HG02798 (cell line): ENCODE data around the gene BRI3BP.
"Not testable (repeated sequence)": the region's sequence is repeated elsewhere in the genome, so short reads cannot be mapped to it uniquely, and the experiment has no call there.

ENCODE experiments used
- ATAC-seq: cut with Tn5 transposase; IDR thresholded peaks from one replicate; pipeline ENCODE4 v1.9.1; 2021; ENCODE audit warnings: mild to moderate bottlenecking; ENCODE audit not compliant: unreplicated experiment, poor library complexity

BRI3BP gene

DNA sequence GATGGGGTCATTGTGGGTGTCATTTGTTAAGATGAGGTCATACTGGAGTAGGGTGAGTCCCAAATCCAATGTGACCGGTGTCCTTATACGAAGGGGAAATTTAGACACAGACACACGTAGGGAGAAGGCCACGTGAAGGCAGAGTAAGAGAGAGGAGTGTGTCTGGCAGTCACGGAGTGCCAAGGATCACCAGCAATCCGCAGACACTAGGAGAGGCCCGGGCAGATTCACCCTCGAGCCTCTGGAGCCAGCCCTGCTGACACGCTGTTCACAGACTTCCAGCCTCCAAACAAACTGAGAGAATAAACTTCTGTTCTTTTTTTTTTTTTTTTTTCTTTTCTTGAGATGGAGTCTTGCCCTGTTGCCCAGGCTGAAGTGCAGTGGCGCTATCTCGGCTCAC lies 24.9 kb downstream of the BRI3BP start:
- no peak for ATAC-seq

- ATAC-seq: no peak
These were observed 27.7 kb downstream of the BRI3BP start for GRCh38 chr12:125021096-125021495.

DNA sequence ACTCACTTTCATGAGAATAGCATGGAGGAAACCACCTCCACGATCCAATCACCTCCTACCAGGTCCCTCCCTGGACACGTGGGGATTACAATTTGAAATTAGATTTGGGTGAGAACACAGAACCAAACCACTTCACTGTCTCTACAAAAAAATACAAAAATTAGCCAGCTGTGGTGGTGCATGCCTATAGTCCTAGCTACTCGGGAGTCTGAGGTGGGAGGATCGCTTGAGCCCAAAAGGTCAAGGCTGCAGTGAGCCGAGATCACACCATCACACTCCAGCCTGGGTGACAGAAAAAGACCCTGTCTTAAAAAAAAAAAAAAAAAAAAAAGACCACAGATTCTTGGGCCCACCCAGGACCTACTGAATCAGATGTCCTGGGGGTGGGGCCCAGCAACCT lies 28.3 kb downstream of the BRI3BP start:
- ATAC-seq: no peak

GRCh38 chr12:125023065-125023464 lies 29.6 kb downstream of the BRI3BP start:
- no peak for ATAC-seq

DNA sequence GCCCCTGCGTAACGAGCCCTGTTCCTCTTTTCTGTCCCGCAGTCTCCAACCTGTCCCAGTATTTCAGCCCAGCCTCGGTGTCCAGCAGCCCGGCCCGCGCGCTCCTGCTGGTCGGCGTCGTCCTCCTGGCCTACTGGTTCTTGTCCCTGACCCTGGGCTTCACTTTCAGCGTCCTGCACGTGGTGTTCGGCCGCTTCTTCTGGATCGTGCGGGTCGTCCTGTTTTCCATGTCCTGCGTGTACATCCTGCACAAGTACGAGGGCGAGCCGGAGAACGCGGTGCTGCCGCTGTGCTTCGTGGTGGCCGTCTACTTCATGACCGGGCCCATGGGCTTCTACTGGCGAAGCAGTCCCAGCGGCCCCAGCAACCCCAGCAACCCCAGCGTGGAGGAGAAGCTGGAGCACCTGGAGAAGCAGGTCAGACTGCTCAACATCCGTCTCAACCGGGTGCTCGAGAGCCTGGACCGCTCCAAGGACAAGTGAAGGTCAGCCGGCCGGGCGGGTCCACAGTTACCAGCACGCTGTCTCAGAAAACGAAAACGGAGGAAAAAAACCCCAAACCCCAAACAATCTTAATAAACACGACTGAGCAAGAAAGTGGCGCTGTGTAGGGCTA lies 31.6 kb downstream of the BRI3BP start:
- no peak for ATAC-seq

- ATAC-seq: no peak
These were observed 32.3 kb downstream of the BRI3BP start for GRCh38 chr12:125025606-125026235.

GRCh38 chr12:125028106-125028505 lies 34.7 kb downstream of the BRI3BP start:
- no peak for ATAC-seq

DNA sequence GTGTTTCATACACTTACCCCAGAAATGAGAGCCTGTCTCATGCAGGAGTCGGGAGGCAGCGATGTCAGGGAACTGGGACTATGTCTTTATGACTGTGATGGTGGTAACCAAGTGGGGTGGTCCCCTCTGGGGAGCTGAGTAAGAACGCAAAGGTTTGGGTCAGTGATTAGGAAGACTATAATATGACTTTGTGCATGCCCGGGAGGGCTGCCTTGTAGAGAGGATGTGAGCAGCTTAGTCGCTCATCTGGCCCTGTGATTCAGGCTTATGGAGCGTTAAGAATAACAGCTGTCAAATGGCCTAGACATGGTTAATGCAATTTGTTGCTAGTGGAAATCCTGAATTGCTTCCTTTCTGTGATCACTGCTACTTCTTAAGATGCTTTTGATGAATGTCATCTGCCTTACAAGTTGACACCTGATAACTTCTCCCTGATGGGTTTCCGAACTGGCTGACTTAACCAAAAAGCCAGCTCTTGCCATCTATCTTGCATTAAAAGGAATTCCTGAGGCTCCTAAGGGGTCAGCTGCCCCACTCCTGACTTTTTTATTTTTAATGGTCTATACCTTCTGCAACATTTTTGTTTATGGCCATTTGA lies 36.4 kb downstream of the BRI3BP start:
- ATAC-seq: no peak

DNA sequence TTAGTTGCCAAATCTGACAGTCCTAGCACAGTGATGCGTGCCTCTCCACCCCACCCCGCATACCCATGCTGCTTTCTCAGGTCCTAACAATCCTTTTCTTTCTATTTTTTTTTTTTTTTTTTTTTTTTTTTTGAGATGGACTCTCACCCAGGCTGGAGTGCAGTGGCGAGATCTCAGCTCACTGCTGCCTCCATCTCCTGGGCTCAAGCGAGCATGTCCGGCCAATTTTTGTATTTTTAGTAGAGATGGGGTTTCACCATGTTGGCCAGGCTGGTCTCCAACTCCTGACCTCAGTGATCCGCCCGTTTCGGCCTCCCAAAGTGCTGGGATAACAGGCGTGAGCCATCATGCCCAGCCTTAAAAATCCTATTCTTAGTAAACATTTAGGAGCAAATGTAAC lies 38.0 kb downstream of the BRI3BP start:
- ATAC-seq: not testable (repeated sequence)

DNA sequence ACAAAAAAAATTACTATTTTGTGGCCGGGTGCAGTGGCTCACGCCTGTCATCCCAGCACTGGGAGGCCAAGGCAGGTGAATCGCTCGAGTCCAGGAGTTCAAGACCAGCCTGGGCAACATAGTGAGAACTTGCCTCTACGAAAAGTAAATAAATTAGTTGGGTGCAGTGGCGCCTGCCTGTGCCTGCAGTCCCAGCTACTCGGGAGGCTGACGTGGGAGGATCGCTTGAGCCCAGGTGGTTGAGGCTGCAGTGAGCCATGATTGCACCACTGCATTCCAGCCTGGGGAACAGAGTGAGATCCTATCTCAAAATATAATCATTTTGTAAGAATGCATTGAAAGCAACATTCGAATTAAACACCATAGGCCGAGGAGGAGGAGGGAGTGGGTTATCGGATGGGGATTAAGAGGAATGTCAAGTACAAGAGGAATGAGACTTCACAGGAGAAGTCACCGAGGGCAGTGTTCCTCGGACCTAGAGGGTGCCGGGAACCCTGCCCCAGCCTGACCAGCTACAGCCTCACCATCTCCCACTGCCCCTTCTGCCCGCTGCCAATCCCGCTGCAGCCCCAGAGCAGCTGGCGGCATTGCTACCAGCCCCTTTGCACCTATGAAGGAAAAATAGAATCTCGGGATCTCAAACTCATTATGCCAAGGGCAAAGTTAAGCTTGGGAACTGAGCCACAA lies 39.2 kb downstream of the BRI3BP start:
- no peak for ATAC-seq

DNA sequence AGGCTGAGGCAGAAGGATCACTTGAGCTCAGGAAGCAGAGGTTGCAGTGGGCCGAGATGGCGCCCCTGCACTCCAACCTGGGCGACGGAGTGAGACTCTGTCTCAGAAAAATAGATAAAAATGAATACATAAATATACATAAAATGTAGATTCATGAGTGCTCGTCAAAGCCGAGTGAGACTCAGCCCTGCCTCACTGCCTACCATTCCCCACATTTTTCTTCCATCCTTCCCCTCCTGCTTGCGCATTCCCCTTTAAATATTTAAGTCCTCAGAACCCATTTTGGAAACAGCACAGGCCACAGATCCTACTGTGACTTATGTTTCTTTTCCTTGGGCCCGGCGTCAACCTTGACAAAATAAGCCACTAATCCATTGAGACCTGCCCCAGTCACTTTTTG lies 39.8 kb downstream of the BRI3BP start:
- ATAC-seq: no peak

DNA sequence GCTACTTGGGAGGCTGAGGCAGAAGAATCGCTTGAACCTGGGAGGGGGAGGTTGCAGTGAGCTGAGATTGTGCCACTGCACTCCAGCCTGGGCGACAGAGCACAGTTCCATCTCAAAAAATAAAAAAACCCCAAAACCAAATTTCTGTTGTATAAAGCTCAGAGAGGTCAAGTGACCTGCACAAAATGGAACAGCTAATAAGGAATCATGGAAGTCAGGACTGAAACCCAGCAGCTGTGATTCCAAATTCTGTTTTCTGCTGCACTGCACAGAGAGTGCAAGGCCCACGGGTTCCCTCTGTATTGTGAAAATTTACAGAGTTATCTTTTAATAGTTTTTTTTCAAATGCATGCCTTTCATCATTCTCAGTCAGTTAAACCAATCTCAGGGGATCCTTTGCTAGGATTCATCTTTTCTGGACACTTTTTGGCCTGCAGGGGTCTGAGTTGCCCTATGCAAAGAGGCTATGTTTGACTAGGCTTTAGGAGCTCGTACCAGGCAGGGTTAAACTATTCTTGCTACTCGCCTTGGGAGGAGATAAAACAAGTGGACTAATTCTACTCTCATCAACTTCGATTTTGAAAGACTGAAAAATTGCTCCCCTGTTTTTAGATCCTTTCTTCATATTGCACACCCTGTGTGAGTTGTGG lies 45.7 kb downstream of the BRI3BP start:
- ATAC-seq: no peak

DNA sequence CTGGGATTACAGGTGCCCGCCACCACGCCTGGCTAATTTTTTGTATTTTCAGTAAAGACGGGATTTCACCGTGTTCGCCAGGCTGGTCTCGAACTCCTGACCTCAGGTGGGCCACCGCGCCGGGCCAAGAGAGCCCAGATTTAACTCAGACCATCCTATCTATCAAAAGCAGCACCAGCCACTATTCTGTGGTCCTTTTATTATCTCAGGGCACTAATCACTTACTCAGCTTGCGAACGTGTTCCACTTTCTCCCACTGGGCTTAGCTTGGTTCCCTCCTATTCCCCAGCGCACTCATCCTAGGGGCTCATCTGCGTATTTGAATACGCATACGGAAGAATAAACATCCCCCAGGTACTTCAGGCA lies 55.6 kb downstream of the BRI3BP start:
- ATAC-seq: no peak

DNA sequence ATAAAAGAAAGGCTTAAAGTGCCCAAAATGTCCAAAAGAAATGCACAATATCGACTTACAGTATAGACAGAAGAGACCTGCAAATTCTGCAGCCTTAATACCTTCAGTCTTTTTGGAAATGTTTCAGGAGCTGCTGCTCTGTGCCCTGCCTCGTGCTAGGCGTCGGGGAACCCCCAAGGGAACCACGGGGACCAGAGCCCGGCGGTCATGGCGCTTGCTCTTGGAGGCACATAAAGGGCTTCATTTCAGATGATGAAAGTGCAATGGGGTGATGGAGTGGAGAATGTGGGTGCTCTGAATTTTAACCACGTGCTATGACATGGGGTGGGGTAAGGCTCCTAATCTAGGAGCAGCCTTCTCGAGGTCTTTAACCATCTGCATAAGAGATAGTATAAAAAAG lies 57.0 kb downstream of the BRI3BP start:
- ATAC-seq: no peak

DNA sequence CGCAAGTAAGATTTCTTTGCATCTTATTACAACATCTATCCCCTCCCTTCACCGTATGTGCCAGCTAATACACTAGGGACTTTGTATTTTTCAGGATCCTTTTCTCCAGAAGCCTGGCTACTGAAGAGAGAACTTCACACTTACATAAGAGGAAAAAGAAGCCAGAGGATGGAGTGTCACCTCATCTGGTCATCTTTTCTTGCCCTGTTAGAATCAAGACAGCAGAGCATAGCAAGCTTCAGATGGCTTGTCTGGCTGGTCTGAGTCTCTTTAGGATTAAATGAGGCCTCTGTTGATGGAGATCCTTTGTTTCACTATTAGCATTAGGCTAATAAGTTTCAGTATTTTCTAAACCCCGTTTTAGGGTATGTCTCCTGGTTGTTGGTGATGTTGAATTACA lies 57.4 kb downstream of the BRI3BP start:
- ATAC-seq: no peak

DNA sequence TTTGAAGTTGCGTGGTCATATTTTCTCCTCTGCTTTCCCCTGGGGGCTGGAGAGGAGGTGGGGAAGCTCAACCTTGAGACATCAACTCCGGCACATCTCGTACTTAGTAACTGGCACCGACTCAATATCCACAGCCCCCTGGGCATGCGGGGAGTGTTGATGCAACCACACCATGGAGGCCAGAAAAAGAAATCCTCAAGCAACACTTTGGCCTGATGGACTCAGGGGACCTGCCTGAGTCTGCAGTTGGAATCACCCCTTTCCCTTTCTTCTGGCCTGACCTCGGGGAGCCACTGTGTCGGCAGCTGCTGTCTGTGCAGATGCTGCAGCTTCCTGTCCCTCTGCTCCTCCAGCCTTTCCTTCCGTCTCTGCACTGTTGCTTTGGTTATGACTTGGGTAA lies 60.4 kb downstream of the BRI3BP start:
- no peak for ATAC-seq

DNA sequence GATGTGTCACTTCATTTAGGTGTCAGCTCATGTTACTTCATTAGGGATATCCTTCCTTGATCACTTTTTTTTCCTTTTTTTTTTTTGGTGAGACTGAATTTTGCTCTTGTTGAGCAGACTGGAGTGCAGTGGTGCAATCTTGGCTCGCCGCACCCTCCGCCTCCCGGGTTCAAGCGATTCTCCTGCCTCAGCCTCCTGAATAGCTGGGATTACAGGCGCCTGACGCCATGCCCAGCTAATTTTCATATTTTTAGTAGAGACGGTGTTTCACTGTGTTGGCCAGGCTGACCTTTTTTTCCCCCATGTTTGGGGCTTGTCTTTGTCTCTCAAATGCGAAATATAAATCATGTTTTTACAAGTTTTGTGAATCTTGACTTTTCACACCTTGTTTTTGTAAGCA lies 62.1 kb downstream of the BRI3BP start:
- no peak for ATAC-seq

DNA sequence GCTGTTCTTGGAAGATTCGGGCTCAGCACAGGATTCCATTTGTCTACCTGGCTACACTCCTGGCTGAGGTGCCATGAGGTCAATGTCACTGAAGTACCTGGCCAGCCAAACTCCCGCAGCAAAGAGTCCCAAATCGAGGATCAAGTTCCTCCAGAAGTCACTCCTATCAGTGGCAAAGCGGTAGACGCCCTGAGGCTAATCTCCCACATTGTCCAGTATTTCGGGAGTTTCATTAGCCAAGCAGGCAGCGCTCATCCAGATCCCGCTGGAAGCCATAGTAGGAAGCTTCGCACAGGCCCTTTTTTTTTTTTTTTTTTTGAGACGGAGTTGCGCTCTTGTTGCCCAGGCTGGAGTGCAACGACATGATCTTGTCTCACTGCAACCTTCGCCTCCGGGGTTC lies 62.9 kb downstream of the BRI3BP start:
- ATAC-seq: no peak

DNA sequence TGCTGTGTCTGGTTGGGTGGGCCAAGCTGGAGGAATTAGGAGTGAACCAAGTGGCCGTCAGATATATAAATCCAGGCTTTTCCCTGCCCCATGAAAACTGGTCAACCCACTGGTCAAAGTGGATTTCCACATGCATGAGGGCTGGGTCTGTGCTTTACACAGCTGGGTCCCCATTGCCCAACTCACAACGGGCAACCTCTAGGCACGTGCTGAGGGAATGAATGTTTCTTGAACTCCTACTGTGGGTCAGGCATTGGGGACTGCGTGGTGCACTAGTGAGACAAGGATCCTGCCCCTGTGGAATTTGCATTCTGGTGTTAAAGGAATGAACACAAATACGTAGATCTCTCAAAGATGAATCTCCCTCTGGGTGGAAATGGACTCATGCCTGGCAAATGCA lies 64.3 kb downstream of the BRI3BP start:
- ATAC-seq: no peak

DNA sequence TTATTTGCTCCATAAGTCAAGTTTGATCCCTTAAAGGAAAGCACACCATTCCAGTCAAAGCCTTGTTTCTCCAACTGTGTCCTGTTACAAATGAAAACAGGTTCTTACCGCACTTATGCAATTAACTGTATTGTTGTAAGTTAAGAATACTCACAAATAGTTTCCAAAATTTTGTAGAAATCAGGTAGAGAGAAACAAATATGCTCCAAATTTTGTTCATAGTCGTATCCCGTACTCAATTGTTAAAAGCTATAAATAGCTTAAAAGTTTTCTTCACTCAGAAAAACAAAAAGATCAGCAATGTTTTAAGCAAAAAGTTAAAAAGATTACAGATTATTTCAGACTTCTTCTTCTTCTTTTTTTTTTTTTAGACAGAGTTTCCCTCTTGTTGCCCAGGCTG lies 67.8 kb downstream of the BRI3BP start:
- ATAC-seq: no peak

DNA sequence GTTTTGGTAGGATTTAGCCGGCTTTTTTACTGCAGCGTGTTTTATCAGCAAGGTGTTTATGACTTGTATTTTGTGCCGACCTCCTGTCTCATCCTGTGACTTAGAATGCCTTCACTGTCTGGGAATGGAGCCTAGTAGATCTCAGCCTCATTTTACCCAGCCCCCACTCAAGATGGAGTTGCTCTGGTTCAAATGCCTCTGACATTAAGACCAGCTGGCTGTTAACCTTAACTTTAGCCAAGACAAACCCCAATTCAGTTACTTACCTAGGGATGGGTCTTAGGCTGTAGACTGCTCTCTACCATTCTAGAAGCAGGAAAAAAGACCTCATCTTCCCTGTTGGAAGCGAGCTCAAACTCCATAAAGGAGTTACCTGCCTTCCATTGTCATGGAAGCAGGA lies 70.1 kb downstream of the BRI3BP start:
- ATAC-seq: not testable (repeated sequence)
